Lower leg skin (tissue), 4 donors: ENCODE data around the gene UBE4B. TPM values are rescaled to one million over a fixed set of nuclear protein-coding genes. Genes with fewer than 3 reads are reported as not detected.
"Not testable (repeated sequence)": the region's sequence is repeated elsewhere in the genome, so short reads cannot be mapped to it uniquely, and the experiment has no call there.

ENCODE experiments used
- DNase-seq, 2 donors: peaks; one replicate each; pipeline ENCODE4 v3.0.0-alpha.2; 2019; ENCODE audit warnings: low spot score in 2 of 2
- H3K4me3 ChIP-seq: fragments of 200-600 bp; sonication (generic); 2 replicates; pipeline ENCODE4 v1.5.1; 2017; ENCODE audit warnings: mild to moderate bottlenecking, low read depth; ENCODE audit not compliant: poor library complexity, severe bottlenecking
- CTCF ChIP-seq, 3 donors: fragments of 450-650 bp; IDR thresholded peaks; one replicate each; pipeline ENCODE4 v1.5.1; 2016; ENCODE audit warnings: antibody characterized with exemption in 3 of 3, mild to moderate bottlenecking in 3 of 3, moderate library complexity in 2 of 3
- POLR2A ChIP-seq, 2 donors: fragments of 450-650 bp; IDR thresholded peaks; one replicate each; pipeline ENCODE4 v1.6.1; 2016 to 2017; ENCODE audit warnings: antibody characterized with exemption in 2 of 2, mild to moderate bottlenecking in 1 of 2, moderate library complexity in 1 of 2
- WGBS, 2 donors: methylation state at CpG; one replicate each; pipeline ENCODE4 v1.1.5; 2018; 5-methylcytosine and 5-hydroxymethylcytosine counted together
- intact Hi-C: fragments of 100-400 bp; cut with DNase I; formaldehyde crosslinking; loops from one replicate; pipeline ENCODE4 v1.15.0; 2023; ENCODE audit warnings: low total_unique reads
- total RNA-seq, 4 donors: library from RNA; depleted of rRNA; stranded (reverse); fragments of >200 nt; gene quantifications; one replicate each; pipeline ENCODE4 v1.1.0, GENCODE V29; 2016

Gene UBE4B
- total RNA-seq, 4 donors from 2014 or later = 65.7 to 114 (median 69.9) TPM

GRCh38 chr1:10027027-10027426 is 5.7 kb upstream of the UBE4B start:
- DNase-seq = no peak
- intact Hi-C loops = loop anchor here (10.0 kb wide), 1 partner anchor 72 kb away; no protein-coding TSS in a partner anchor
- no peak overlapping the region for H3K4me3 ChIP-seq
- TF ChIP-seq POLR2A (IDR thresholded peaks at IDR 0.05) (no peak), CTCF (IDR thresholded peaks at IDR 0.05) (no peak)

- DNase-seq, H3K4me3 ChIP-seq: not testable (repeated sequence)
- intact Hi-C loops = loop anchor here (10.0 kb wide), 1 partner anchor 74 kb away; no protein-coding TSS in a partner anchor
- 73 to 82% methylated on average over 8 to 9 of the region's 24 CpGs for WGBS, 2 donors
Observed at GRCh38 chr1:10028956-10029500, 3.7 kb upstream of the UBE4B start.

GRCh38 chr1:10031461-10031860 is 1.3 kb upstream of the UBE4B start:
- intact Hi-C loops = no loop called here
- no peak for DNase-seq
- WGBS, 2 donors = 76 to 85% methylated on average over 3 of the region's 3 CpGs
- TF ChIP-seq CTCF (IDR thresholded peaks at IDR 0.05) (no peak), POLR2A (IDR thresholded peaks at IDR 0.05) (no peak)
- no peak overlapping the region for H3K4me3 ChIP-seq

- intact Hi-C loops = no loop called here
- 0 to 1% methylated on average over 19 of the region's 19 CpGs for WGBS, 2 donors
- no peak for TF ChIP-seq POLR2A (IDR thresholded peaks at IDR 0.05)
- TF ChIP-seq CTCF (IDR thresholded peaks at IDR 0.05) = no peak
- DNase-seq = no peak
- H3K4me3 ChIP-seq = peak overlapping the region; percentile 89
Observed at GRCh38 chr1:10033359-10033845, 644 bp downstream of the UBE4B start.

- DNase-seq = no peak
- no peak for TF ChIP-seq CTCF (IDR thresholded peaks at IDR 0.05)
- no peak for TF ChIP-seq POLR2A (IDR thresholded peaks at IDR 0.05)
- no peak overlapping the region for H3K4me3 ChIP-seq
- intact Hi-C loops = no loop called here
- WGBS, 2 donors = 93 to 99% methylated on average over 4 of the region's 4 CpGs
Observed at GRCh38 chr1:10042746-10043145, 10.0 kb downstream of the UBE4B start.

GRCh38 chr1:10045480-10046355 is 13.0 kb downstream of the UBE4B start:
- WGBS, 2 donors = 56 to 67% methylated on average over 8 of the region's 8 CpGs
- DNase-seq = peak in 1 of 2 donors; percentile 59
- TF ChIP-seq POLR2A (IDR thresholded peaks at IDR 0.05) (no peak), CTCF (IDR thresholded peaks at IDR 0.05) (no peak)
- no peak overlapping the region for H3K4me3 ChIP-seq
- intact Hi-C loops = no loop called here
